ENCODE data around the gene CDC25C. TPM values are rescaled to one million over a fixed set of nuclear protein-coding genes. Genes with fewer than 3 reads are reported as not detected.

The CDC25C gene
- total RNA-seq, 1 donor from 2014 or later, result 2.0 TPM

- intact Hi-C loops (cut with DNase I), result no loop called here
- no peak for DNase-seq (ENCODE audit: extremely low spot score in 2 of 2)
- TF ChIP-seq, protein P1, sequence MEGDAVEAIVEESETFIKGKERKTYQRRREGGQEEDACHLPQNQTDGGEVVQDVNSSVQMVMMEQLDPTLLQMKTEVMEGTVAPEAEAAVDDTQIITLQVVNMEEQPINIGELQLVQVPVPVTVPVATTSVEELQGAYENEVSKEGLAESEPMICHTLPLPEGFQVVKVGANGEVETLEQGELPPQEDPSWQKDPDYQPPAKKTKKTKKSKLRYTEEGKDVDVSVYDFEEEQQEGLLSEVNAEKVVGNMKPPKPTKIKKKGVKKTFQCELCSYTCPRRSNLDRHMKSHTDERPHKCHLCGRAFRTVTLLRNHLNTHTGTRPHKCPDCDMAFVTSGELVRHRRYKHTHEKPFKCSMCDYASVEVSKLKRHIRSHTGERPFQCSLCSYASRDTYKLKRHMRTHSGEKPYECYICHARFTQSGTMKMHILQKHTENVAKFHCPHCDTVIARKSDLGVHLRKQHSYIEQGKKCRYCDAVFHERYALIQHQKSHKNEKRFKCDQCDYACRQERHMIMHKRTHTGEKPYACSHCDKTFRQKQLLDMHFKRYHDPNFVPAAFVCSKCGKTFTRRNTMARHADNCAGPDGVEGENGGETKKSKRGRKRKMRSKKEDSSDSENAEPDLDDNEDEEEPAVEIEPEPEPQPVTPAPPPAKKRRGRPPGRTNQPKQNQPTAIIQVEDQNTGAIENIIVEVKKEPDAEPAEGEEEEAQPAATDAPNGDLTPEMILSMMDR (IDR thresholded peaks at IDR 0.05), result no peak
- TF ChIP-seq POLR2AphosphoS5 (IDR thresholded peaks at IDR 0.05; ENCODE audit: insufficient read depth in 1 of 2, low read depth in 1 of 2) (no peak), POLR2A (IDR thresholded peaks at IDR 0.05) (no peak)
Observed at GRCh38 chr5:138282920-138283742, 48.5 kb downstream of the CDC25C start.

GRCh38 chr5:138280915-138281314 lies 50.7 kb downstream of the CDC25C start:
- DNase-seq (ENCODE audit: extremely low spot score in 2 of 2), result no peak
- TF ChIP-seq POLR2A (IDR thresholded peaks at IDR 0.05) (no peak), POLR2AphosphoS5 (IDR thresholded peaks at IDR 0.05; ENCODE audit: insufficient read depth in 1 of 2, low read depth in 1 of 2) (no peak)
- TF ChIP-seq, protein P1 (IDR thresholded peaks at IDR 0.05), result no peak
- intact Hi-C loops (cut with DNase I), result no loop called here
- Histone ChIP-seq H3K9me3 (no peaks in the 10 kb centered on the region), H3K27me3 (no peaks in the 10 kb centered on the region), H3K27ac (no peak overlapping the region), H3K36me3 (no peaks in the 10 kb centered on the region), H3K4me3 (no peak overlapping the region), H3K4me1 (no peaks in the 10 kb centered on the region)

More at GRCh38 chr5:138282920-138283742, 48.5 kb downstream of the CDC25C start:
- H3K27me3 ChIP-seq, result no peaks in the 10 kb centered on the region
- no peaks in the 10 kb centered on the region for H3K36me3 ChIP-seq
- no peaks in the 10 kb centered on the region for H3K9me3 ChIP-seq
- no peak overlapping the region for H3K4me3 ChIP-seq
- H3K4me1 ChIP-seq, result no peaks in the 10 kb centered on the region
- no peak overlapping the region for H3K27ac ChIP-seq

DNA sequence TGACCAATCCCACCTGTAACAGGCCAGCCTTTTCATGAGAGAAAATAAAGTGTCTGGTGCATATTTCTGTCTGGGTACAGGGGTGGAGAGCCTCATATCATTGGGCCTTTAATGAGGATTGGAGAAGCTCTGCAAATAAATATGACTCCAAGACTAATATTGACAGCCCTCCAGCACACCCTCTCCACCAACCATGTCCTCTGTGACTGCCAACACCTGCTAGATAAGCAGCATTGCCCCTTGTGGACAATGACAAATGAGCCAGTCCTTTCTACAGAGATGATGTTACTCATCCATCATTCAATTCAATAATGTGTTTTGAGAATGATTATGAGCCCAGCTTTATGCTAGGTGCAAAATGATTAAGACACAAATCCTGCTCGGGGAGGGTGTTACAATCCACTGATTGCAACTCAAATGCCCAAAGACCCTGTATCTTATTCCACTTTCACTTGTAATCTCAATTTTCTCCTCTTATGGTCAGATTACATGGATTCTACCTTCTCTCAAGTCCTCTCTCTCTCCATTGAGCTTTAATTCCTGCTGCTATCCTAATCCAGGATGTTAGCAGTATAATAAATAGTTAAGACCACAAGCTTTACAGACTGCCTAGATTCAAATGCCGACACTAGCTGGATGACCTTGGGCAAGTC lies 55.1 kb downstream of the CDC25C start:
- peaks cover 11% of the 10 kb centered on the region for H3K4me1 ChIP-seq
- TF ChIP-seq, protein P1 (IDR thresholded peaks at IDR 0.05), result no peak
- TF ChIP-seq POLR2A (IDR thresholded peaks at IDR 0.05) (no peak), POLR2AphosphoS5 (IDR thresholded peaks at IDR 0.05; ENCODE audit: insufficient read depth in 1 of 2, low read depth in 1 of 2) (no peak)
- H3K9me3 ChIP-seq, result no peaks in the 10 kb centered on the region
- H3K36me3 ChIP-seq, result no peaks in the 10 kb centered on the region
- H3K27ac ChIP-seq, result no peak overlapping the region
- intact Hi-C loops (cut with DNase I), result no loop called here
- H3K27me3 ChIP-seq, result no peaks in the 10 kb centered on the region
- no peak for DNase-seq (ENCODE audit: extremely low spot score in 2 of 2)
- no peak overlapping the region for H3K4me3 ChIP-seq

DNA sequence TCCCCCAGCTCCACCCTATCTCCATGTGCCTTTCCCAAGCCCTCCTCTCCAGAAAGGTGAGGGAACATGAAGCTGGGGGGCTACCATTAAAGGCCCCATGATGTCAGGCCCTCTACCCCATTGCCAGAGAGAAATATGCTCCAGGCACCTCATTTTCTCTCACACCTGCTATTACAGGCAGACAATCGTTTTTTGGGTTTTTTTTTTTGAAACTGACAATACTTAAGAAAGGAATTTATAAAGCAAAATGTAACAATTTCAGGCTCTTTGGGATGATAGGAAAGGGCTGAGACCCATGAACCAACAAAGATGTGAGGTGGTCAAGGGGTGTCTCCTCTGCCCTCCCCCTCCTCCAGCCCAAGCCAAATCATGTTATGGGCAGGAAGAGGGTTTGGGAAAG lies 55.7 kb downstream of the CDC25C start:
- no peak for DNase-seq (ENCODE audit: extremely low spot score in 2 of 2)
- no peak overlapping the region for H3K4me3 ChIP-seq
- no peaks in the 10 kb centered on the region for H3K9me3 ChIP-seq
- H3K36me3 ChIP-seq, result no peaks in the 10 kb centered on the region
- H3K27ac ChIP-seq, result no peak overlapping the region
- peaks cover 11% of the 10 kb centered on the region for H3K4me1 ChIP-seq
- no peaks in the 10 kb centered on the region for H3K27me3 ChIP-seq
- TF ChIP-seq, protein P1 (IDR thresholded peaks at IDR 0.05), result no peak
- no peak for TF ChIP-seq POLR2A (IDR thresholded peaks at IDR 0.05)
- TF ChIP-seq POLR2AphosphoS5 (IDR thresholded peaks at IDR 0.05; ENCODE audit: insufficient read depth in 1 of 2, low read depth in 1 of 2), result no peak
- intact Hi-C loops (cut with DNase I), result no loop called here

GRCh38 chr5:138275379-138275782 lies 56.2 kb downstream of the CDC25C start:
- H3K27ac ChIP-seq, result no peak overlapping the region
- H3K9me3 ChIP-seq, result no peaks in the 10 kb centered on the region
- DNase-seq (ENCODE audit: extremely low spot score in 2 of 2), result no peak
- TF ChIP-seq POLR2AphosphoS5 (IDR thresholded peaks at IDR 0.05; ENCODE audit: insufficient read depth in 1 of 2, low read depth in 1 of 2) (no peak), POLR2A (IDR thresholded peaks at IDR 0.05) (no peak)
- TF ChIP-seq, protein P1 (IDR thresholded peaks at IDR 0.05), result no peak
- intact Hi-C loops (cut with DNase I), result no loop called here
- H3K4me3 ChIP-seq, result no peak overlapping the region
- no peaks in the 10 kb centered on the region for H3K27me3 ChIP-seq
- peaks cover 11% of the 10 kb centered on the region for H3K4me1 ChIP-seq
- H3K36me3 ChIP-seq, result no peaks in the 10 kb centered on the region
